ENCODE measurements around the gene HEPACAM. TPM values are rescaled to one million over a fixed set of nuclear protein-coding genes. Genes with fewer than 3 reads are reported as not detected.
A peak's percentile ranks its signal among the peaks of the same experiment; 100 is the strongest.

Gene HEPACAM
- total RNA-seq, 2 donors from 2014 or later = 0.08 to 0.12 TPM

- peak; percentile 60 for DNase-seq
- intact Hi-C loops (cut with DNase I) = no loop called here
- H3K9me3 ChIP-seq = no peaks in the 10 kb centered on the region
- no peaks in the 10 kb centered on the region for H3K4me1 ChIP-seq
- no peaks in the 10 kb centered on the region for H3K36me3 ChIP-seq
- no peak overlapping the region for H3K27ac ChIP-seq
- H3K9ac ChIP-seq (ENCODE audit: low read depth in 2 of 2, low read length in 2 of 2) = no peak overlapping the region
- H3K4me3 ChIP-seq = peak overlapping the region; percentile 25
- TF ChIP-seq CTCF (IDR thresholded peaks at IDR 0.05) = no peak
- H3K27me3 ChIP-seq = no peaks in the 10 kb centered on the region
Observed at GRCh38 chr11:124920870-124921609, 14.8 kb downstream of the HEPACAM start.

DNA sequence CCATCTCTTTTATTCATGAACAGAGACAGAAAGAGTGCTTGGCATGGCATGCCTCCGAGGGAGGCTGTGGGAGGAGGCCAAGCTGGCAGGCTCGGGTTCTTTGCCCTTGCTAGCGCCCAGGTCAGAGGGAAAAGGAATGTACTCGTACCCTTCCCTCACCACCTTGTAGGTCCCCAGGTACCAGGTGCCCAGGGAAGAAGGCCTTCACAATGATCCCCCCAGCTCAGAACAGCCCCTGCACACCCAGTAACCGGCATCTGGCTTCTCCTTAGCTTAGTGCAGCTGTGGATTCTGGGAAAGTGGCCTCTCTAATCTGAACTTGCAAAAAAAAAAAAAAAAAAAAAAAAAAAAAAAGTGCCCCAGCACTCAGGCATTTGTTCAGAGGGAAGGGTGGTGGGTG is 15.5 kb downstream of the HEPACAM start:
- no peaks in the 10 kb centered on the region for H3K27me3 ChIP-seq
- no peak overlapping the region for H3K4me3 ChIP-seq
- H3K9me3 ChIP-seq = no peaks in the 10 kb centered on the region
- no peaks in the 10 kb centered on the region for H3K4me1 ChIP-seq
- no peak for TF ChIP-seq CTCF (IDR thresholded peaks at IDR 0.05)
- no peaks in the 10 kb centered on the region for H3K36me3 ChIP-seq
- H3K27ac ChIP-seq = no peak overlapping the region
- H3K9ac ChIP-seq (ENCODE audit: low read depth in 2 of 2, low read length in 2 of 2) = no peak overlapping the region
- no peak for DNase-seq
- intact Hi-C loops (cut with DNase I) = no loop called here

DNA sequence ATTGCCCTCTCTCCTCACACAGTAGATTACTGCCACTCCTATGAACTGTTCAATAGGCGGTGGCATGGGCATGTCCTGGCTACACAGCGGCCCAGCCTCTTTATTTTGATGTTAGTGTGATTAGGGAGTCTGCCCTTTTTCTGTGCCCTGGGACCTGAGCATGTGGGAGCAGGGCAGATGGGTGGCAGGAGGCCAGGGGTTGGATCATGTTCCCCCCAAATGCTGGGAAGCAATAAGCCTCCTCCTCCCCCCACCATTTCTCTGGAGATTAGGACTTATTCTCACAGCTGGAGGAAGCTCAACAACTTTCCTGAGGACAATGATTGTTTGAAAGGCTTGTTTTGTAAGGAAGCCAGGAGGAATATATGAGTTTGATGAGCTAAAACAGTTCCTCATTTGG is 15.9 kb downstream of the HEPACAM start:
- no peaks in the 10 kb centered on the region for H3K9me3 ChIP-seq
- H3K27me3 ChIP-seq = no peaks in the 10 kb centered on the region
- no peak overlapping the region for H3K4me3 ChIP-seq
- no peak overlapping the region for H3K9ac ChIP-seq (ENCODE audit: low read depth in 2 of 2, low read length in 2 of 2)
- no peak overlapping the region for H3K27ac ChIP-seq
- H3K4me1 ChIP-seq = no peaks in the 10 kb centered on the region
- H3K36me3 ChIP-seq = no peaks in the 10 kb centered on the region
- TF ChIP-seq CTCF (IDR thresholded peaks at IDR 0.05) = no peak
- no peak for DNase-seq
- intact Hi-C loops (cut with DNase I) = no loop called here

DNA sequence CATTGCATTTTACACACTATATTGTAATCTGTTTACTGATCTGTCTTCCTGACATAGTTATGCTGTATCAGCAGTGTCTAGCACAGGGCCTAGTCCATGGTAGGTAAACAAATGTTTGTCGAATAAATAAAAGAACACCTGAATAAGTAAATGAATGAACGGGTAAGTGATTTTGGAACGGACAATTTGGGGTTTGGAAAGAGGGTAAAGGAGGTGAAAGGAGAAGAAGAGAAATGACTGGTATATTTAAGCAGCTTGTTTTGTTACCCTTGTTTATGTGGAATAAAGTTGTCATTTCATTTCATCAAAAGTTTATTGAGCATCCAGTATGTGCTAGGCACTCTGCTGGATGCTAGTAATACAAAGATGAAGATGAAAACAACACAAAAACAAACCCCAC is 16.9 kb downstream of the HEPACAM start, which contains the start of gene HEPN1:
Gene HEPN1 (plus strand): TSS at position 301 of the 400 bp plus-strand sequence.
- no peaks in the 10 kb centered on the region for H3K4me1 ChIP-seq
- TF ChIP-seq CTCF (IDR thresholded peaks at IDR 0.05) = no peak

DNA sequence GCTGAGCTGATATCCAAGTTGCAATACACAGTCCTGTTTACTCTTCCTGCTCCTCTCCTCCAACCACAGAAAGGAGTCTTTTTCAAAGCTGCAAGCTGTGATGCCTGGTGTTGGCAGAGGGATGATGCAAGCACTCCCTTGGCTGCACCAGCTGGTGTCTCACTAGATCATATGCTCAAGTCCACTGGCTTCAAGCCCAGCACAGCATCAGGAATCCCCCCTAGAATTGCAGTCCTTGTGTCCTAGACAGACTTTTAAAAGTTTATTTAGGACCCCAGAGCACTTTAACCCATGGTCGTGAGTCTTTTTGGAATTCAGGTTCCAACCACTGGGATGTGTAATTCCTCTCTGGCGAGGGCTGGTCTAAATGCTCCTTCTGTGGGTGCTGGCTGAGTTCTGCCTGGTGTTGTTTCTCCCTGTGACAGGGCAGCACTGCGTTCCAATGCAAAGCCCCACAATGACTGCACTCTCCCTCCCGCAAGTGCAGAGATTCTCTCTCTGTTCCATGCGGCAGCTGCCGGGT is 18.7 kb downstream of the HEPACAM start:
- no peak for TF ChIP-seq CTCF (IDR thresholded peaks at IDR 0.05)
- DNase-seq = no peak
- no peaks in the 10 kb centered on the region for H3K27me3 ChIP-seq
- no peaks in the 10 kb centered on the region for H3K36me3 ChIP-seq
- intact Hi-C loops (cut with DNase I) = no loop called here
- no peaks in the 10 kb centered on the region for H3K9me3 ChIP-seq
- H3K4me1 ChIP-seq = no peaks in the 10 kb centered on the region
- no peak overlapping the region for H3K9ac ChIP-seq (ENCODE audit: low read depth in 2 of 2, low read length in 2 of 2)
- H3K27ac ChIP-seq = no peak overlapping the region
- H3K4me3 ChIP-seq = no peak overlapping the region

More for the DNA sequence above, 16.9 kb downstream of the HEPACAM start, which contains the start of gene HEPN1:
- Histone ChIP-seq H3K4me3 (no peak within 1 kb of the TSS), H3K27ac (no peak within 1 kb of the TSS), H3K27me3 (no peaks in the 10 kb centered on the region), H3K9ac (ENCODE audit: low read depth in 2 of 2, low read length in 2 of 2) (no peak within 1 kb of the TSS), H3K9me3 (no peaks in the 10 kb centered on the region), H3K36me3 (no peaks in the 10 kb centered on the region)
- intact Hi-C loops (cut with DNase I) = no loop called here
- no peak for DNase-seq
